Skeletal muscle cell (primary cell): Measurements from ENCODE around the gene APCDD1L.
"Not testable (repeated sequence)": the region's sequence is repeated elsewhere in the genome, so short reads cannot be mapped to it uniquely, and the experiment has no call there.

Experiments
- DNase-seq: peaks from one replicate; pipeline ENCODE4 v3.0.0-alpha.2; 2010; ENCODE audit warnings: low read depth
- H3K4me3 ChIP-seq: 2 replicates; pipeline ENCODE4 v1.5.1; 2011; ENCODE audit warnings: low read depth, mild to moderate bottlenecking, control low read depth, low read length, moderate library complexity

APCDD1L gene

DNA sequence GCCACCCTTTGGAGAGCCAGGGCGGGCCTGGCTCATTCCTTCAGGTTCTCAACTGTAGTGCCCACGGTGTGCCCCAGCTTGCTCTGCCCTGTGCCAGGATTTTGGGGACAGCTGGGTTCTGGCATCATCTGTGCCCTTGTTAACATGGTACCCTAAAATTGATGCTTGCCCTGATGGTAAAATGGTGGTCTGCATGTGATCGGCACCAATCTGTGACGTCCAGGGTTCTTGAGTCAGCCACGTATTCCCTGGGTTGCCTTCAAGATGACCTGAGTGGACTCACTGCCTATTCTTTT, 31.2 kb upstream of the APCDD1L start:
- no peak overlapping the region for H3K4me3 ChIP-seq
- DNase-seq: no peak

DNA sequence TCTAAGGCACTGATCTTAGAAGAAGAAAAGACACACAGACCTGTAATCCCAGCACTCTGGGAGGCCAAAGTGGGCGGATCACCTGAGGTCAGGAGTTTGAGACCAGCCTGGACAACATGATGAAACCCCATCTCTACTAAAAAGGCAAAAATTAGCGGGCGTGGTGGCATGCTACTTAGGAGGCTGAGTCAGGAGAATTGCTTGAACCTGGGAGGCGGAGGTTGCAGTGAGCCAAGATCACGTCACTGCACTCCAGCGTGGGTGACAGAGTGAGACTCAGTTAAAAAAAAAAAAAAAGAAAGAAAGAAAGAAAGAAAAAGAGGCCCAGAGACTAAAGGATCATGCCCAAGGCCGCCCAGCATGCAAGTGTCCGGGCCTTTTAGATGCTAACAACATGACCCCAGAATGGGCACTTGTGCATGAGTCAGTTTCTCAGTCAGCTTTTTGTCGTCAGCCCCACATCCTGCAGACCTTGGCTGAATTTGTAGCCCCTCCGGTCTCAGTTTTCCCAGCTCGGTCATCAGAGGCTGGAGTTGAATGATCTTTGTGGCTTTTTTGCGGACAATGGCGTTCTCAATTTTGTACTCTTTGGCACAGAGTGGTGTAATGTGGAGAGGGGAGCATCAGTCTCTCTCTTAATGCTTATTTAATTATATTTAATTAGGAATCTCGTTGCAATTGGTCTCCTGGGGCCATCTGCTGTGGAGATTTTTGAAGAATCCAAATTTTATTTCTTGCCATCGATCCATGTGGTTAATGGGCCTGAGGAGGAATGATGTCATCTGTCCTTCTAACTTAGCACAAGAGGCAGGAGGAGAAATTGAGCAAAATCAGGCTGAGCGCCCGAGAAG, 30.6 kb upstream of the APCDD1L start:
- H3K4me3 ChIP-seq: no peak overlapping the region
- no peak for DNase-seq

DNA sequence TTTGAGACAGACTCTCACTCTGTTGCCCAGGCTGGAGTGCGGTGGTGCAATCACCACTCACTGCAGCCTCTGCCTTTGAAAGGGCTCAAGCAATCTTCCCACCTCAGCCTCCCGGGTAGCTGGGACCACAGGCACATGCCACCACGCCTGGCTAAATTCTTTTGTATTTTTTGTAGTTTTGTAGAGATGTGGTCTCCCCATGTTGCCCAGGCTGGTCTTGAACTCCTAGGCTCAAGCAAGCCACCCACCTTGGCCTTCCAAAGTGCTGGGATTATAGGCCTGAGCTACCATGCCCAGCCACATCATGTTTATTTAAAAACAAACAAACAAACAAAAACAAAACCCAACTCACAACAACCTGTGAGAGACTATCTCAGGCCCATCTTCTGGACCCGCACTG, 29.7 kb upstream of the APCDD1L start:
- H3K4me3 ChIP-seq: no peak overlapping the region
- DNase-seq: no peak

DNA sequence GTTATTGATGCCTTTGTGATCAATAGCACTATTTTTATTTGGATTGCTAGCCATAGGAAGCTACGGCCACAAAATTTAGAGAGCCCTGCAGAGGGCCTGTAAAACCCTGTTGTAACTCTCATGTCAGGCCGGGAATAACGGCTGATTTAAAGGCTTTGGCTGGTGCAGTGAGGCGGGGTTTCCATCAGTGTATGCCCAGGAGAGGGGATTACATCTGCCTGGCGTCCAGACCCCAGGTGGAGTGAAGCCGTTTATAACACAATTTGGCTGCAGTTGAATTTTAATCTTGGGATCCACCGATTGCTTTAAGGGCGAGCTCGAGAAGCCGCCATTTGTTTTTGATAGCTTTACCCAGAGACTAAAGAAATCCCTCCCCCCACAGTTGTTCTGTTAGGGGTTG, 29.1 kb upstream of the APCDD1L start:
- DNase-seq: no peak

DNA sequence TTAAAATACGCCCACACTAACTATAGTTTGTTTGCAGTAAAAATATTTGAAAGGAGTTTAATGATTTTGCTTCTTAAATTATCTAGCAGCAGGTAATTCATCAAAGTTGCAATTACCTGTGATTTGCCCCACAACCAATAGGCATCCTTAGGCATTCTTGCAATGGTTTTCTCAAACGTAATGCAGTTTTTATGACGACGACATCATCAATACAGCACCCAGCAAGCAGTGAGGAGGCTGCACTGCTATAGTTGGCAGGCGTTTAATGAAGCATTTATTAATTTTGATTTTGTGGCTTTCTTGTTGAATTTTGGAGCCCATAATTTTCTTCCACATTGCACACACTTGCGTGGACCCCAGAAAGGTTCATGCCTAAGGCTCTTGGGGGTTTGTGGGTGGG, 28.1 kb upstream of the APCDD1L start:
- H3K4me3 ChIP-seq: no peak overlapping the region
- DNase-seq: no peak

More for the DNA sequence above, 29.1 kb upstream of the APCDD1L start:
- no peak overlapping the region for H3K4me3 ChIP-seq

DNA sequence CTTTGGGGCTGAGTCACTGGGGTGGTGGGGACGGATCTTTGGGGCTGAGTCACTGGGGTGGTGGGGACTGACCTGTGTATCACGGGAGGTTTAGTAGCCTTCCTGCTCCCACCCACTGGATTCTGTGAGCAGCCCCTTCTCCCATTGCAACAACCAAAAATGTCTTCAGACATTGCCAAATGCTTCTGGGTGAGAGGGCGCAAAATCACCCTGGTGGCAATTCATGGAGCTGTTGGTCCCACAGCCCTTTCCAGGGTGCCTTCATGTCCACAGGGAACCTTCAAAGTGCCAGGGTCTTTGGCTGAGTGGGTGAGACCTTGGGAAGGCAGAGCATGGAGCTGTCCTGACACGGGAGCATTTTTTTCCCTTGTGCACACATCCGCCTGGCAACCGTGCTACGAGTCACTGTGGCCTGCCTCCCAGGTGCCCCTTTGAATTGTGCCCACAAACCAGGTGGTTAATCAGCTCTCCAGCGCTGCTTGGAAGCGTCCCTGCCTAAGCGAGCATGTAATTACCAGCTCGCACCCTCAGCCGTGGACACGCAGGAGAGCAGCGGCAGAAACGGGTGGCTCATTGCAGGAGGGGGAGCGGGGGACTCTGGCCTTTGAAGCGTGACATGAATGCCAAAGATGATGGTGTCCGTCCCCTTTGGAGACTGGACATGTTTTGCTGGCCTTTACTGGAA, 27.4 kb upstream of the APCDD1L start:
- no peak overlapping the region for H3K4me3 ChIP-seq
- no peak for DNase-seq

DNA sequence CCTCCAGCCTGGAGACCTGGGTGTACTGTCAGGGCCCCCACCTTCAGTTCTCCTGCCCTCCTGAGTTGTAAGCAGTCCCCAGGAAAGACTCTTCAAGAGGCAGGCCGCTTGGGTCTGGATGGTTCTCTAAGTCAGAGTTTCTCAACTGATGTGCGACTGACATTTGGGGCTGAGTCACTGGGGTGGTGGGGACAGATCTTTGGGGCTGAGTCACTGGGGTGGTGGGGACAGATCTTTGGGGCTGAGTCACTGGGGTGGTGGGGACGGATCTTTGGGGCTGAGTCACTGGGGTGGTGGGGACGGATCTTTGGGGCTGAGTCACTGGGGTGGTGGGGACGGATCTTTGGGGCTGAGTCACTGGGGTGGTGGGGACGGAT, 26.8 kb upstream of the APCDD1L start:
- H3K4me3 ChIP-seq, DNase-seq: not testable (repeated sequence)

DNA sequence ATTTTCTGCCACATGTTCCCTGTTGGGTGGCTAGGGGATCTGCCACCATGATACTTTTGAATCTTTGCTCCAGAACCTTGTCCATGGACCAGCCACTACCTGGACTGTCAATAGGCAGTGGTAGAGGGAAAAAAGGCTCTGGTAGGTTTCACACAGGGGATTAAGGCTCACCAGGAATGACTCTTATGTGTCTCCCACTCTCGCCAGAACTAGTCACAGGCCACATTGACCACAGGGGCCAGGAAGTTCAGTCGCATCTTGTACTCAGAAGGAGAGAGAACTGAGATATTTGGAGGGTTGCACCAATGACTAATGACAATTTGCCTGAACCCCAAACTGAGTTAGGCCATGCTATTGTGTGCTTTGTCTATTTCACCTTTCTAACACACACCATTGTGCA, 23.6 kb upstream of the APCDD1L start:
- DNase-seq: no peak
- no peak overlapping the region for H3K4me3 ChIP-seq

DNA sequence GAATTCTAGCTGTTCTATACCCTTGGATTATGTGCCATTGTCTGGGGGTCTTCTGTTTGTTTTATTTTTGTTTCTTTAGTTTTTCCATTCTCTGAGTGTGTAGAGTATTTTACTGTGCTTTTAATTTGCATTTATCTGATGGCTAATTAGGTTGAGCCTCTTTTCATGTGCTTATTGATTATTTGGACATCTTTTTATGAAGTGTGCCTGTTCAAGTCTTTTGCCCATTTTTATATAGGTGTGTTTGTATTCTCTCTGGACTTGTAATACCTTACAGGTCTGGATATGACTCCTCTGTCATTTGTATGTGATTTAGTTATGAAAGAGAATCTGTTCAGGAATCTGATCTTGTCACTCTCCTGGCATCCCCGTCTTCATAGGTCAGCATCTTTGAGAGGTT, 22.6 kb upstream of the APCDD1L start:
- no peak for DNase-seq
- H3K4me3 ChIP-seq: no peak overlapping the region

DNA sequence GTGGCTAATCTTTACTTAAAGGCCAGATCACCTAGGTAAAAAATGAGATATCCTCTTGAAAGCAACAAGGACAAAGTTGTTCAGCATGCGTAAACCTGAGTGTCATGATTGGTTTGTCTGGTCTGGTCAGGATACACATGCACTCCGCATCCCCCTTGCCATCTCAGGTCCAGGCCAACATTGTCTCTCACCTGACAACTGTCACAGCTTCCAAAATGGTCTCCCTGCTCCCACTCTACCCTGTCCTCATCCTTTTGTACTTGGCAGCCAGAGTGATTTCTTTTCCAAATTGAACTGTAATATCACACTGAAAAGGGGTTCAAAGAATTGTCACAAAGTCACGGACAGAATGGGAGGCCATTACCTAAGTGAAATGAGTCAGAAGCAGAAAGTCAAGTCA, 21.1 kb upstream of the APCDD1L start:
- no peak overlapping the region for H3K4me3 ChIP-seq
- no peak for DNase-seq

DNA sequence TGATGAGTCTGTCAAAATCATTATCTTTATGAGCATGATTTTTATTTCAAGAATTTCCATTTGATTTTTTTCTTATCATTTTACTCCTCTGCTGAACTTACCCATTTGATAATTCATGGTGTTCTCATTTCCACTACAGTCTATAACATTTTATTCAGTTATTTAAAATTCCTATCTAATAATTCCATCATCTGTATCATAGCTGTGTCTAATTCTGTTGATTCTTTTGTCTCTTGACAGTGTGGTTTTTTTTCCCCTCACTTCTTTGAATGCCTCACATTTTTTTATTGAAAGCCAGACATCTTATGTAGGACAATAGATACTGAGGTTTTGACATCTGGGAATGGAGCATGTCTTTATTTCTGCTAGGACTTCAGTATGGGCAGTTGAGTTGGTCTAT, 16.5 kb upstream of the APCDD1L start:
- DNase-seq: no peak
- no peak overlapping the region for H3K4me3 ChIP-seq

DNA sequence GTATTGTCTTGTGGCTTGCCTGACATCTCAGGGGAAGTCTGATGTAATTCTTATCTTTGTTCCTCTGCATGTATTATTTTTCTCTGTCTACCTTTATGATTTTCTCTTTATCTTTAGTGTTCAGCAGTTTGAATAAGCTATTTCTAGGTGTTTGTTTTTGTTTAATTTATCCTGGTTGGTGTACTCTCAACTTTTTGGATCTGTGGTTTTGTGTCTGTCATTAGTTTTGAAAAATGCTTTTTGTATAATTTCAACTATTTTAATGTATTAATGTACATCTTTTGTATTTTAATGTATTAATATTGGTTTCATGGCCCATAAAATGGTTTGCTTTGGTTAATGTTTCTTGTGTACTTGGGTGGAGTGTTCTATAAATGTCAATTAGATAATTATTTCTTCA, 15.9 kb upstream of the APCDD1L start:
- H3K4me3 ChIP-seq: no peak overlapping the region

DNA sequence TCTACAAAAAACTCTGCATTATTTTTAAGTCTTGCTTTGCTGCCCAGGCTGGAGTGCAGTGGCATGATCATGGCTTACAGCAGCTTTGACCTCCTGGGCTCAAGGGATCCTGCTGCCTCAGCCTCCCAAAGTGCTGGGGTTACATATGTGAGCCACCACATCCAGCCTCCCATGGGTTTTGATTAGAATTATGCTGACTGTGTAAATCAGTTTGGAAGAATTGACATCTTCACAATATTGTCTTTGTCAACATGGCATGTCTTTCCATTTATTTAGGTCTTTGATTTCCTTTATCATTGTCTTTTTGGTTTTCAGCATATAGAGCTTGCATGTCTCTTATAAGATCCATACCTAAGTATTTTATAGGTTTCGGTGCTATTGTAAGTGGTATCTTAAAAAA, 13.2 kb upstream of the APCDD1L start:
- no peak for DNase-seq
- no peak overlapping the region for H3K4me3 ChIP-seq

More for the DNA sequence above, 15.9 kb upstream of the APCDD1L start:
- no peak for DNase-seq

DNA sequence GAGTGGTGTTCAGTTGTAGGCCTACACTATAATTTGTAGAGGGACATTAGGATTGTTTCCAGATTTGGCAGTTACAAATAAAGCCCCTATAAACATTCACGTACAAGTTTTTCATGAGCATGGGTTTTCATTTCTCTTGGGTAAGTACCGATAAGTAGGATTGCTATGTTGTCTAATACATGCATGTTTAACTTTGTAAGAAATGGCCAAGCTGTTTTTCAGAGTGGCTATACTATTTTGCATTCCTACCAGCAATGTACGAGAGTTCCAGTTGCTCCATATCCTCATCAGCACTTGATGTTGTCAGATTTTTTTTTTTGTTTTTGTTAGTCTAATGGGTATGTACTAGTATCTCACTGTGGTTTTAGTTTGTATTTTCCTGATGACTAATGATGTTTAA, 11.2 kb upstream of the APCDD1L start:
- no peak for DNase-seq
- H3K4me3 ChIP-seq: no peak overlapping the region

DNA sequence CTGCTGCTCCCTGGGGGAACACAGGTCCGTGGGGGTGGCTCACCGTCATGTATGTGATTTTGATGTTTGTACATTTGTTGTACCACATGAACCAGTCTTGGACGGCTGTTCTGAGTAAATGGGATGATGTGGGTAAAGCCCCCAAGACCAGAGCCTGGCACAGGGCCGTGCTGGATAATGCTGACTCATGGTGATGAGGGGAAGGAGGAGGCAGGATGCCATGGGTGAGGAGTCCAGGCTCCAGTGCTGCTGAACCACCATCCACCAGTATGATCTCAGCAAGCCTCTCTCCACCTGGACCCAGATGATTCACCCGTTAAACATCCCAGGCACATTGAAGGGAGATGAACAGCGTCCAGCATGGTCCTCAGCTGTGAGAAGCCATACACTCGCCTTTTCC, 9.6 kb upstream of the APCDD1L start:
- no peak overlapping the region for H3K4me3 ChIP-seq
- DNase-seq: no peak

DNA sequence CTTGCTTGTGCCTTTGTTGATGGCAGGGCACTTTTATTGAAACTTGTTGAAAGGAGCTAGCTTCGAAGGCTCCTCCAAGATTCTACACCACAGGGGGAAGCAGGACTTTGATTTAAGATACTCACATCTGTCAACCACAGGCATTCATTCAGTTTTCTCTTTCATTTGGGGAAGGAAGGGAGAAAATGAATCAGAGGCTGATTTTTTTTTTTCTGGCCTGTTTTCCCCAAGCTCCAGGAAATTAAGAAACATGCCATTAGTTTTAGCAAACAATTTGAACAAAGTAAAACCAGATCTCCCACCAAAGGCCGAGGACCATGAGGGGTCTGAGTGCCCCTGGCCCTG, 8.7 kb upstream of the APCDD1L start:
- DNase-seq: no peak

DNA sequence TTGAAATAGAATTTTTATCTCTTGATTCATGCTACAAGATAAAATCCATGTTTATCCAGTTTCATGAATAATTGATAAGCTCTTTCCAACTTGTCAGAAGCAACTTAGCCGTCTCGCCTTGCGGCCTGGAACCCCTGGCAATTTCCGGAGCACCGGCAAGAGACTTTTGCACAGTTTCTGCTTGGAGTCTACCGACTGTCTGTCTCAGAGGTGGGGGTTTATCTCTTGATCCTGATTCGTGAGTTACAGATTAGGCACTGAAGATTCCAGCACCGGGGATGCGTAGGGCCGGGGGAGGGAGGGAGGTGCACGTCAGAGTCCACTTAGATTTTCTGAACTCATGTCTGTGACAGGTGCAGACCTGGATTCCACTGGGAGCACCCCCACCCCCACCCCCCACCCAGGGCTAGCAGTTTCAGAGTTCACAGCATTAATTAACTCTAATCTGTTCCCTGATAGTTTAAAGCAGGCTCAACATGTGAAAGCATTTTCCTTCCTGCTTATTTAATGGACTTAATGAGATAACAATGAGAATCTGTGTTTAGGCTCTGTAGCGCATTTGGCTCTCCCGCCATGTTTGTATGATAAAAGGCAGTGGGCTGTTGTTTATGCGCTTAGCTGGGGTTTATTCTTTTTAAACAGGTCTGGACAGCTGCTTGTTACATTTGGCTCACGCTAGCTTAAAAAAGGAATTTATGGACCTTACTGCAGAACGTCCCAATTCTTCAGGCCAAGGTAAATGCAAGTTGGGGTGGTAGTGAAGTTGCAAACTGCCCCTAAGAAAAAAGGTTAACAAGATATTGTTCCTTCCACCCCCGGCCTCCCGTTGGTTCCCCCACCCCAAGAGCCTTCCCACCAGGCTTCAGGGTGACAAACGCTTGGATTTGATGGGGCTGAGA, 8.1 kb upstream of the APCDD1L start:
- no peak overlapping the region for H3K4me3 ChIP-seq
- DNase-seq: no peak

More for the DNA sequence above, 8.7 kb upstream of the APCDD1L start:
- H3K4me3 ChIP-seq: no peak overlapping the region

DNA sequence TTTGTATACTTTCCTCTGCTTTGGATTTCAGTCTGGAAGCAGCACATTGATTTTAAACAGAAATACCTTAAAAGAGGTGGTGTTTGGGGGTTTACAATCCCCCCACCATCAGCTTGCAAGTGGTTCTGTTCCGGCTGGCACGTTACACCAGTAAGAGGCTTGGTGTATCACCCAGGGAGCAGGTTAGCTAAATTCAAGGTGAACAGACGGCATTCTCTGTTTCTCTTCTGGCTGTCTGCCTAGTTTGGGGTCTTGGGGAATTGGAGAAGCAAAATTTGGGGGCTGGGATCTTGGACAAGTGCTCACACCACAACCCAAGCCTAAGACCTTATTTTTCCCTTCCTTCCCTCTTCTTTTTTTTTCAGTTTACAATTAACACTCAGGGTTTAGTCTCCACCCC, 7.5 kb upstream of the APCDD1L start:
- DNase-seq: no peak
- no peak overlapping the region for H3K4me3 ChIP-seq

DNA sequence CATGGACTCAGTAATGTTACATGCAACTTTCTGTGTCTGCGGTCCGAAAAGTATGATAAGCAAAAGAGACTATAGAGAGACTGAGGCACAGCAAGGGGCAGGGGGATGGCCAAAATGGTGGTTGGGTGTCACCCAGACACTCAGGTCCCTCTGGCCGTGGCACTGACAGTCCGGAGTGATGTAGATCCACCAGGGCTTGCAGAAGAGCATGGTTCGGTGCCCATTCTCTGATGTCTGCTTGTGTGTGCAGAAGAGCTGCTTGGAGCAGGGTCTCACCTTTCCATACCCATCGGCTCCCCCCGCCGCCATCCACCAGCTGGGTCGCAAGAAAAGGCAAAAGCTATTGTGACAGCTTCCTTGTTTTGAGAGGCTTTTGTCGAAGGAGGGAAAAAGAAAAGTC, 6.6 kb upstream of the APCDD1L start:
- no peak overlapping the region for H3K4me3 ChIP-seq
- no peak for DNase-seq

DNA sequence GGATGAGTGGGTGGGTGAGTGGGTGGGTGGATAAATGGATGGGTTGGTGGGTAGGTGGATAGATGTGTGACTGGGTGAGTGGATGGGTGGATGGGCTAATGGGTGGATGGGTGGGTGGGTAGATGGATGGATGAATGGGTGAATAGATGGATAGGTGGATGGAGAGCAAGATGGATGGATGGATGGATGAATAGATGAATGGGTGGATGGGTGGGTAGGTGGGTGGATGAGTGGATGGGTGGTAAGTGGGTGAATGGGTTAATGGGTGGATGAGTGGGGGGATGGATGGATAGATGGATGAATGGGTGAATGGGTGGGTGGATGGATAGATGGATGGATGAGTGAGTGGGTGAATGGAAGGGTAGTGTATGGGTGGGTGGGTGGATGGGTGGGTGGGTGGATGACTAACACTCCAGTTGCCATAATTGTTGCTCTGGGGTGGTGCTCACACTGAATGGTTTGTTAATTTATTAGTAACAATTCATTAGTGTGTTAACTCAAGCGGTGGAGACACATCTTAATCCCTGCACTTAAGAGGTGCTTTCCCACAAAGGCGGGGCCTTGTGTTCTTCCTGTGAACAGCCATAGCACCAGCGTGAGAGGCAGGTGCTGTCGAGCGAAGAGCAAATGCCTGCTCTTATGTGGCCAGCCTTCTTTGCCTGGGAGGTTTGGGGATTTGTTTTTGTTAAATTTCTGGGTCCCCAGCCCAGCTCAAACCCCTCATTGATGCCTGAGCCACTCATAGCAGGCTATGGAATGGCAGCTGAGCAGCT, 4.9 kb upstream of the APCDD1L start:
- no peak for DNase-seq
- H3K4me3 ChIP-seq: no peak overlapping the region
